Mucosa of gallbladder (tissue), 1 donor: ENCODE results near the gene LSAMP. TPM values are rescaled to one million over a fixed set of nuclear protein-coding genes. Genes with fewer than 3 reads are reported as not detected.

Source experiments
- DNase-seq: peaks from one replicate; pipeline ENCODE4 v3.0.0-alpha.2; 2020; ENCODE audit warnings: low spot score
- total RNA-seq: library from RNA; stranded (reverse); gene quantifications from one replicate; pipeline ENCODE4 v1.2.1, GENCODE V29; 2021
- donor health status: DM: no; HTN: no; CAD: no.

The LSAMP gene
- total RNA-seq, 1 donor from 2014 or later = 11.4 TPM

- DNase-seq = no peak
Measured at GRCh38 chr3:115843206-115843605, 602.1 kb downstream of the LSAMP start.

GRCh38 chr3:115839246-115839645 lies 606.0 kb downstream of the LSAMP start:
- no peak for DNase-seq

GRCh38 chr3:115838786-115839185 lies 606.5 kb downstream of the LSAMP start:
- DNase-seq = no peak

- DNase-seq = no peak
Measured at GRCh38 chr3:115836944-115837343, 608.3 kb downstream of the LSAMP start.

GRCh38 chr3:115835946-115836345 lies 609.3 kb downstream of the LSAMP start:
- DNase-seq = no peak

GRCh38 chr3:115834068-115834467 lies 611.2 kb downstream of the LSAMP start:
- no peak for DNase-seq

- DNase-seq = no peak
Measured at GRCh38 chr3:115833074-115833473, 612.2 kb downstream of the LSAMP start.

- DNase-seq = no peak
Measured at GRCh38 chr3:115832265-115832664, 613.0 kb downstream of the LSAMP start.

- no peak for DNase-seq
Measured at GRCh38 chr3:115831864-115832263, 613.4 kb downstream of the LSAMP start.

GRCh38 chr3:115830764-115831395 lies 614.4 kb downstream of the LSAMP start:
- DNase-seq = no peak

- DNase-seq = no peak
Measured at GRCh38 chr3:115828401-115828800, 616.9 kb downstream of the LSAMP start.

- DNase-seq = no peak
Measured at GRCh38 chr3:115827495-115827894, 617.8 kb downstream of the LSAMP start.

GRCh38 chr3:115825046-115825445 lies 620.2 kb downstream of the LSAMP start:
- DNase-seq = no peak

- no peak for DNase-seq
Measured at GRCh38 chr3:115823083-115823482, 622.2 kb downstream of the LSAMP start.

- DNase-seq = no peak
Measured at GRCh38 chr3:115822579-115822978, 622.7 kb downstream of the LSAMP start.

- peak; percentile 84 for DNase-seq
Measured at GRCh38 chr3:115819785-115820384, 625.4 kb downstream of the LSAMP start.

GRCh38 chr3:115814778-115815380 lies 630.4 kb downstream of the LSAMP start:
- peak; percentile 84 for DNase-seq

GRCh38 chr3:115814006-115814405 lies 631.3 kb downstream of the LSAMP start:
- no peak for DNase-seq

GRCh38 chr3:115808816-115809215 lies 636.5 kb downstream of the LSAMP start:
- DNase-seq = no peak

- no peak for DNase-seq
Measured at GRCh38 chr3:115808244-115808643, 637.0 kb downstream of the LSAMP start.

GRCh38 chr3:115806501-115806900 lies 638.8 kb downstream of the LSAMP start:
- DNase-seq = no peak

GRCh38 chr3:115805520-115805919 lies 639.8 kb downstream of the LSAMP start:
- no peak for DNase-seq

- no peak for DNase-seq
Measured at GRCh38 chr3:115804713-115805119, 640.6 kb downstream of the LSAMP start.
